IMR-90 (cell line): ENCODE data around the gene CCK. TPM values are rescaled to one million over a fixed set of nuclear protein-coding genes. Genes with fewer than 3 reads are reported as not detected.

ENCODE experiments used
- ATAC-seq: fragments of 200-7000 bp; cut with Tn5 transposase; 2 replicates; pipeline ENCODE4 v1.9.1; 2020; ENCODE audit warnings: low read depth, mild to moderate bottlenecking, moderate library complexity
- BruUV-seq: library from RNA; stranded (reverse); fragments of 400-500 nt; replicated peaks from 2 replicates; lab custom pipeline; 2021; lab: Mats Ljungman, UMichigan
- CTCF ChIA-PET: fragments of 300-600 bp; formaldehyde crosslinking; extraction: SDS; loops from one replicate; lab custom pipeline; 2021; ENCODE audit warnings: antibody characterized with exemption; lab: Yijun Ruan, JAX
- POLR2A ChIA-PET: fragments of 300-600 bp; sonication (Branson Sonifier 250); formaldehyde crosslinking; loops from one replicate; lab custom pipeline; 2022; ENCODE audit warnings: antibody characterized with exemption; ENCODE audit not compliant: unreplicated experiment; lab: Charles Lee
- DNase-seq: peaks from one replicate; pipeline ENCODE4 v3.0.0; 2013
- H2AFZ ChIP-seq: replicated peaks from 2 replicates; pipeline ENCODE3; 2013; ENCODE audit warnings: low read length, mild to moderate bottlenecking; ENCODE audit not compliant: poor library complexity
- H2AK5ac ChIP-seq: 2 replicates; pipeline ENCODE4 v1.6.1; 2013; ENCODE audit warnings: low read depth, low read length, inconsistent platforms
- H2AK9ac ChIP-seq: replicated peaks from 2 replicates; pipeline ENCODE3; 2013; ENCODE audit warnings: mild to moderate bottlenecking, low read depth, low read length, moderate library complexity; ENCODE audit not compliant: poor library complexity
- H2BK120ac ChIP-seq: 2 replicates; pipeline ENCODE4 v1.6.1; 2013; ENCODE audit warnings: low read depth, low read length, inconsistent platforms
- H2BK15ac ChIP-seq: 3 replicates; pipeline ENCODE4 v1.6.1; 2013; ENCODE audit warnings: low read depth, low read length, inconsistent platforms
- H2BK20ac ChIP-seq: 2 replicates; pipeline ENCODE4 v1.6.1; 2013; ENCODE audit warnings: low read depth, mild to moderate bottlenecking, inconsistent platforms, low read length, moderate library complexity
- H2BK5ac ChIP-seq: 2 replicates; pipeline ENCODE4 v1.6.1; 2013; ENCODE audit warnings: mild to moderate bottlenecking, low read depth, low read length, inconsistent platforms; ENCODE audit not compliant: poor library complexity, severe bottlenecking
- H3K14ac ChIP-seq: replicated peaks from 2 replicates; pipeline ENCODE4 v1.6.1; 2013; ENCODE audit warnings: low read depth, low read length, inconsistent platforms
- H3K18ac ChIP-seq: 2 replicates; pipeline ENCODE4 v1.6.1; 2013; ENCODE audit warnings: low read depth, low read length, control low read depth
- H3K23ac ChIP-seq: 2 replicates; pipeline ENCODE4 v1.6.1; 2013; ENCODE audit warnings: low read depth, low read length, inconsistent platforms
- H3K27ac ChIP-seq: 2 replicates; pipeline ENCODE4 v1.5.1; 2013; ENCODE audit warnings: mild to moderate bottlenecking, control low read depth, low read length; ENCODE audit not compliant: insufficient read depth
- H3K27me3 ChIP-seq: 2 replicates; pipeline ENCODE4 v1.6.1; 2013; ENCODE audit warnings: low read length; ENCODE audit not compliant: control insufficient read depth, insufficient read depth
- H3K36me3 ChIP-seq: 2 replicates; pipeline ENCODE4 v1.6.1; 2013; ENCODE audit warnings: low read length, mixed read lengths; ENCODE audit not compliant: control insufficient read depth, insufficient read depth
- H3K4ac ChIP-seq: 2 replicates; pipeline ENCODE4 v1.6.1; 2013; ENCODE audit warnings: low read depth, low read length, inconsistent platforms
- H3K4me1 ChIP-seq: 2 replicates; pipeline ENCODE4 v1.6.1; 2013; ENCODE audit warnings: low read length, mixed read lengths; ENCODE audit not compliant: control insufficient read depth, insufficient read depth
- H3K4me2 ChIP-seq: 2 replicates; pipeline ENCODE4 v1.6.1; 2013; ENCODE audit warnings: low read depth, mild to moderate bottlenecking, control low read depth, low read length, moderate library complexity
- H3K4me3 ChIP-seq: 2 replicates; pipeline ENCODE4 v1.5.1; 2013; ENCODE audit warnings: low read depth, mild to moderate bottlenecking, control low read depth, low read length, moderate library complexity; ENCODE audit not compliant: insufficient read depth
- H3K56ac ChIP-seq: 2 replicates; pipeline ENCODE4 v1.6.1; 2013; ENCODE audit warnings: low read length, inconsistent platforms; ENCODE audit not compliant: insufficient read depth; ENCODE audit errors: extremely low read depth
- H3K79me1 ChIP-seq, 2 experiments: 2 replicates each; pipeline ENCODE4 v1.6.1; 2013; ENCODE audit warnings: low read length in 2 of 2, inconsistent platforms in 1 of 2, low read depth in 1 of 2
- H3K9ac ChIP-seq: 2 replicates; pipeline ENCODE4 v1.6.1; 2013; ENCODE audit warnings: low read depth, low read length, control low read depth
- H3K9me1 ChIP-seq: 2 replicates; pipeline ENCODE4 v1.6.1; 2013; ENCODE audit warnings: low read length, inconsistent platforms; ENCODE audit not compliant: insufficient read depth
- H3K9me3 ChIP-seq: 2 replicates; pipeline ENCODE4 v1.6.1; 2013; ENCODE audit warnings: low read length; ENCODE audit not compliant: control insufficient read depth, insufficient read depth
- H4K20me1 ChIP-seq: 2 replicates; pipeline ENCODE4 v1.6.1; 2013; ENCODE audit warnings: low read length, inconsistent platforms; ENCODE audit not compliant: insufficient read depth
- H4K5ac ChIP-seq: 2 replicates; pipeline ENCODE4 v1.6.1; 2013; ENCODE audit warnings: mild to moderate bottlenecking, low read depth, low read length, control low read depth
- H4K8ac ChIP-seq, 2 experiments: 2 replicates each; pipeline ENCODE4 v1.6.1; 2013; ENCODE audit warnings: low read depth in 2 of 2, low read length in 2 of 2, control low read depth in 1 of 2, inconsistent platforms in 1 of 2
- H4K91ac ChIP-seq: 2 replicates; pipeline ENCODE4 v1.6.1; 2013; ENCODE audit warnings: low read depth, low read length, inconsistent platforms; ENCODE audit not compliant: insufficient read depth
- BHLHE40 ChIP-seq: fragments of 150-350 bp; IDR thresholded peaks from 2 replicates; pipeline ENCODE4 v1.6.1; 2016; ENCODE audit warnings: mild to moderate bottlenecking, low read depth, low read length
- CEBPB ChIP-seq: IDR thresholded peaks from 2 replicates; pipeline ENCODE4 v1.6.1; 2012; ENCODE audit warnings: low read depth, low read length, improper control_type of control experiment
- CHD1 ChIP-seq: IDR thresholded peaks from 2 replicates; pipeline ENCODE4 v1.6.1; 2012; ENCODE audit warnings: low read depth, low read length, improper control_type of control experiment
- CTCF ChIP-seq: conservative IDR thresholded peaks from 2 replicates; pipeline ENCODE4 v1.5.1; 2012; ENCODE audit warnings: mild to moderate bottlenecking, low read depth, low read length, improper control_type of control experiment
- ELK1 ChIP-seq: fragments of 150-350 bp; IDR thresholded peaks from 2 replicates; pipeline ENCODE4 v1.6.1; 2016; ENCODE audit warnings: low read depth, mild to moderate bottlenecking, low read length, moderate library complexity, borderline replicate concordance
- FOS ChIP-seq: fragments of 150-350 bp; IDR thresholded peaks from 2 replicates; pipeline ENCODE4 v1.6.1; 2016; ENCODE audit warnings: low read depth, low read length
- MAFK ChIP-seq: IDR thresholded peaks from 2 replicates; pipeline ENCODE4 v1.6.1; 2012; ENCODE audit warnings: low read depth, low read length, improper control_type of control experiment
- MAZ ChIP-seq: IDR thresholded peaks from 2 replicates; pipeline ENCODE4 v1.6.1; 2012; ENCODE audit warnings: low read depth, mild to moderate bottlenecking, low read length, improper control_type of control experiment, moderate library complexity, borderline replicate concordance
- MXI1 ChIP-seq: IDR thresholded peaks from 2 replicates; pipeline ENCODE4 v1.6.1; 2012; ENCODE audit warnings: low read depth, mild to moderate bottlenecking, low read length, moderate library complexity, borderline replicate concordance
- NFE2L2 ChIP-seq: fragments of 150-350 bp; IDR thresholded peaks from 2 replicates; pipeline ENCODE4 v1.6.1; 2016; ENCODE audit warnings: low read depth, mild to moderate bottlenecking, low read length
- POLR2A ChIP-seq: IDR thresholded peaks from 2 replicates; pipeline ENCODE4 v1.6.1; 2012; ENCODE audit warnings: mild to moderate bottlenecking, low read depth, low read length
- RAD21 ChIP-seq: IDR thresholded peaks from 2 replicates; pipeline ENCODE4 v1.6.1; 2012; ENCODE audit warnings: low read length, improper control_type of control experiment
- RCOR1 ChIP-seq: IDR thresholded peaks from 2 replicates; pipeline ENCODE4 v1.6.1; 2012; ENCODE audit warnings: mild to moderate bottlenecking, low read length, improper control_type of control experiment; ENCODE audit not compliant: insufficient replicate concordance
- RFX5 ChIP-seq: IDR thresholded peaks from 2 replicates; pipeline ENCODE4 v1.8.0; 2012; ENCODE audit warnings: low read depth, mild to moderate bottlenecking, low read length, moderate library complexity
- SMC3 ChIP-seq: fragments of 150-350 bp; IDR thresholded peaks from 2 replicates; pipeline ENCODE4 v1.6.1; 2016; ENCODE audit warnings: low read depth, mild to moderate bottlenecking, antibody characterized with exemption, low read length, moderate library complexity
- USF2 ChIP-seq: fragments of 150-350 bp; IDR thresholded peaks from 2 replicates; pipeline ENCODE4 v1.6.1; 2017; ENCODE audit warnings: mild to moderate bottlenecking, antibody characterized with exemption, low read length, low read depth
- WGBS, 2 experiments: methylation state at CpG; one replicate each; pipeline versions ENCODE4 v1.1.5 to v1.1.7; 2013; ENCODE audit warnings: missing lambda C conversion rate in 2 of 2; ENCODE audit not compliant: insufficient read length in 1 of 2; ENCODE audit errors: extremely low coverage in 2 of 2; 5-methylcytosine and 5-hydroxymethylcytosine counted together
- dilution Hi-C: fragments of 300-500 bp; cut with HindIII; formaldehyde crosslinking; loops from one replicate; pipeline ENCODE4 v1.14.3; 2018; ENCODE audit warnings: low sequenced_read_pairs; ENCODE audit not compliant: unreplicated experiment
- in situ Hi-C: fragments of 300-500 bp; cut with MboI; formaldehyde crosslinking; loops from 3 replicates; pipeline ENCODE4 v1.14.3; 2019; ENCODE audit warnings: low sequenced_read_pairs, inconsistent platforms, mixed read lengths
- intact Hi-C: fragments of 100-400 bp; cut with micrococcal nuclease; formaldehyde crosslinking; loops from 2 replicates; pipeline ENCODE4 v1.10.0; 2022
- polyA plus RNA-seq, 3 experiments: library from polyadenylated mRNA; depleted of rRNA; stranded (reverse); fragments of >200 nt; gene quantifications; 2 replicates each; pipeline ENCODE4 v1.2.3, GENCODE V29; 2012; ENCODE audit warnings: low replicate concordance in 1 of 3
- total RNA-seq: library from RNA; depleted of rRNA; stranded (reverse); fragments of >200 nt; gene quantifications from 2 replicates; pipeline ENCODE4 v1.2.3, GENCODE V29; 2012

The CCK gene
- total and polyA plus RNA-seq, 2 of the 4 experiments (the other 2 are of a cell fraction) = 0.43 TPM; not detected in 1

GRCh38 chr3:42302924-42303634, 37.1 kb upstream of the CCK start:
- intact Hi-C loops = no loop called here
- Histone ChIP-seq H3K18ac (no peak overlapping the region), H3K14ac (no peak overlapping the region), H3K4me3 (no peak overlapping the region), H4K5ac (no peak overlapping the region), H4K91ac (no peak overlapping the region), H2BK20ac (no peak overlapping the region), H4K20me1 (no peaks in the 10 kb centered on the region), H3K27me3 (no peaks in the 10 kb centered on the region), H2AK5ac (no peak overlapping the region), H2BK15ac (no peak overlapping the region), H3K23ac (no peak overlapping the region), H3K4ac (no peak overlapping the region), H3K36me3 (no peaks in the 10 kb centered on the region), H2BK120ac (no peak overlapping the region), H2AK9ac (no peak overlapping the region), H3K4me2 (no peak overlapping the region), H3K9me3 (no peaks in the 10 kb centered on the region), H2AFZ (no peak overlapping the region), H3K9ac (no peak overlapping the region), H3K27ac (no peak overlapping the region), H3K9me1 (no peaks in the 10 kb centered on the region), H3K79me1 (no peaks in the 10 kb centered on the region), H3K56ac (no peak overlapping the region), H3K4me1 (no peaks in the 10 kb centered on the region), H4K8ac (no peak overlapping the region), H2BK5ac (no peak overlapping the region)
- BruUV-seq = no TSS peak
- ATAC-seq = no peak
- ChIA-PET CTCF (no interaction called here), POLR2A (no interaction called here)
- in situ Hi-C loops = no loop called here
- no peak for TF ChIP-seq RFX5
- TF ChIP-seq FOS = no peak
- TF ChIP-seq USF2 = no peak
- no peak for TF ChIP-seq NFE2L2
- no peak for TF ChIP-seq RAD21
- no peak for TF ChIP-seq RCOR1
- no peak for TF ChIP-seq ELK1
- TF ChIP-seq CTCF = no peak
- TF ChIP-seq MAFK = no peak
- no peak for TF ChIP-seq POLR2A
- no peak for TF ChIP-seq BHLHE40
- no peak for TF ChIP-seq MAZ
- TF ChIP-seq MXI1 = no peak
- TF ChIP-seq CEBPB = no peak
- no peak for TF ChIP-seq SMC3
- no peak for TF ChIP-seq CHD1
- dilution Hi-C loops = no loop called here
- DNase-seq = no peak
- no CpG with 5 or more reads among the region's 3 CpGs for WGBS, 2 experiments
